Left ventricle myocardium inferior (tissue), 1 donor: Measurements from ENCODE around the gene PTPN14. TPM values are rescaled to one million over a fixed set of nuclear protein-coding genes. Genes with fewer than 3 reads are reported as not detected.

Experiments used
- DNase-seq: peaks from one replicate; pipeline ENCODE4 v3.0.0-alpha.2; 2020
- H3K27ac ChIP-seq: fragments of 200-600 bp; replicated peaks from 2 replicates; pipeline ENCODE4 v1.8.0; 2021
- H3K27me3 ChIP-seq: fragments of 200-600 bp; 2 replicates; pipeline ENCODE4 v1.8.0; 2021; ENCODE audit warnings: low read depth
- H3K36me3 ChIP-seq: fragments of 200-600 bp; 2 replicates; pipeline ENCODE4 v1.8.0; 2021
- H3K4me1 ChIP-seq: fragments of 200-600 bp; 2 replicates; pipeline ENCODE4 v1.8.0; 2021
- H3K4me3 ChIP-seq: fragments of 200-600 bp; 2 replicates; pipeline ENCODE4 v1.8.0; 2021; ENCODE audit warnings: mild to moderate bottlenecking, moderate library complexity
- H3K9me3 ChIP-seq: fragments of 200-600 bp; replicated peaks from 2 replicates; pipeline ENCODE4 v1.8.0; 2021
- CTCF ChIP-seq: fragments of 200-600 bp; IDR thresholded peaks from 2 replicates; pipeline ENCODE4 v1.8.0; 2021; ENCODE audit warnings: antibody characterized with exemption, mild to moderate bottlenecking, borderline replicate concordance
- intact Hi-C: fragments of 100-400 bp; cut with micrococcal nuclease; formaldehyde crosslinking; loops from one replicate; pipeline ENCODE4 v1.11.0; 2022
- total RNA-seq: library from RNA; stranded (reverse); fragmentation: NEBNext Ultra II Directional; extraction: Animal tissue kit (Norgen Biotek cat#: 25700); gene quantifications from one replicate; pipeline ENCODE4 v1.2.1, GENCODE V29; 2021
- donor health status: DM: no; HTN: yes; CAD: no; lungs with severe emphysema.

The PTPN14 gene
- total RNA-seq, 1 donor from 2014 or later = 32.5 TPM

- Histone ChIP-seq H3K27me3 (no peaks in the 10 kb centered on the region), H3K9me3 (no peaks in the 10 kb centered on the region), H3K27ac (no peak overlapping the region), H3K36me3 (peaks cover 37% of the 10 kb centered on the region), H3K4me1 (peaks cover 19% of the 10 kb centered on the region), H3K4me3 (no peak overlapping the region)
- intact Hi-C loops = no loop called here
- DNase-seq = no peak
- no peak for TF ChIP-seq CTCF
Observed at GRCh38 chr1:214349781-214350180, 201.6 kb downstream of the PTPN14 start.

- Histone ChIP-seq H3K9me3 (no peaks in the 10 kb centered on the region), H3K36me3 (peaks cover 45% of the 10 kb centered on the region), H3K4me1 (peaks cover 19% of the 10 kb centered on the region), H3K4me3 (no peak overlapping the region), H3K27me3 (no peaks in the 10 kb centered on the region), H3K27ac (no peak overlapping the region)
- no peak for DNase-seq
- TF ChIP-seq CTCF = no peak
- intact Hi-C loops = no loop called here
Observed at GRCh38 chr1:214349008-214349407, 202.4 kb downstream of the PTPN14 start.

GRCh38 chr1:214344897-214345296 is 206.5 kb downstream of the PTPN14 start:
- H3K36me3 ChIP-seq = peaks cover 46% of the 10 kb centered on the region
- no peaks in the 10 kb centered on the region for H3K27me3 ChIP-seq
- no peak overlapping the region for H3K4me3 ChIP-seq
- no peak overlapping the region for H3K27ac ChIP-seq
- intact Hi-C loops = no loop called here
- H3K9me3 ChIP-seq = no peaks in the 10 kb centered on the region
- no peak for DNase-seq
- no peaks in the 10 kb centered on the region for H3K4me1 ChIP-seq
- no peak for TF ChIP-seq CTCF

- peaks cover 36% of the 10 kb centered on the region for H3K36me3 ChIP-seq
- no peak overlapping the region for H3K4me3 ChIP-seq
- H3K4me1 ChIP-seq = peaks cover 18% of the 10 kb centered on the region
- TF ChIP-seq CTCF = no peak
- intact Hi-C loops = no loop called here
- no peak overlapping the region for H3K27ac ChIP-seq
- no peaks in the 10 kb centered on the region for H3K9me3 ChIP-seq
- H3K27me3 ChIP-seq = no peaks in the 10 kb centered on the region
- DNase-seq = no peak
Observed at GRCh38 chr1:214342525-214342924, 208.9 kb downstream of the PTPN14 start.

GRCh38 chr1:214341932-214342331 is 209.5 kb downstream of the PTPN14 start:
- Histone ChIP-seq H3K4me1 (peaks cover 24% of the 10 kb centered on the region), H3K27ac (peak overlapping the region; percentile 32), H3K27me3 (no peaks in the 10 kb centered on the region), H3K36me3 (peaks cover 32% of the 10 kb centered on the region), H3K4me3 (no peak overlapping the region), H3K9me3 (no peaks in the 10 kb centered on the region)
- no peak for DNase-seq
- intact Hi-C loops = no loop called here
- no peak for TF ChIP-seq CTCF

GRCh38 chr1:214341459-214341858 is 209.9 kb downstream of the PTPN14 start:
- no peak for TF ChIP-seq CTCF
- Histone ChIP-seq H3K27ac (peak overlapping the region; percentile 32), H3K36me3 (peaks cover 31% of the 10 kb centered on the region), H3K4me1 (peaks cover 25% of the 10 kb centered on the region), H3K4me3 (no peak overlapping the region), H3K27me3 (no peaks in the 10 kb centered on the region), H3K9me3 (no peaks in the 10 kb centered on the region)
- no peak for DNase-seq
- intact Hi-C loops = no loop called here
